ENCODE data around the gene CA10.

CA10 gene

DNA sequence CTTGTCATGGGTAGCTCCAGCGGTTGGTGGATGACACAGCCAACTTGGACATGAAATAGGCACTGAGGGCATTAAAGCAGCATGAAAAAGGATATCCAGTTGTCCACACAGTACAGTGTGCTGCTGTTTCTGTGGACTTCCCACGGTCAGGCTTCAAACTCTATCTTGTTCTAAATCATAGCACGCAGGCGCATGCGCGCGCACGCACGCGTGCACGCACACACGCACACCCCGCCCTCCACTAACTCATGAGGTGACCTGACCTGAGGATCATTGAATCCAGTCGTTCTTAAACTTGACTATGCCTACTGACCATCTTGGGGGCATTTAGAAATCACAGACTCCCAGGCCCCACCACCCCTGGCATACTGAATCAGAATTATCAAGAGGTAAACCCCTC lies 361.4 kb downstream of the CA10 start:
- TF ChIP-seq CTCF (IDR thresholded peaks at IDR 0.05; ENCODE audit: low read depth, low read length): no peak
- H3K4me3 ChIP-seq (ENCODE audit: low read depth, low read length): no peak overlapping the region

DNA sequence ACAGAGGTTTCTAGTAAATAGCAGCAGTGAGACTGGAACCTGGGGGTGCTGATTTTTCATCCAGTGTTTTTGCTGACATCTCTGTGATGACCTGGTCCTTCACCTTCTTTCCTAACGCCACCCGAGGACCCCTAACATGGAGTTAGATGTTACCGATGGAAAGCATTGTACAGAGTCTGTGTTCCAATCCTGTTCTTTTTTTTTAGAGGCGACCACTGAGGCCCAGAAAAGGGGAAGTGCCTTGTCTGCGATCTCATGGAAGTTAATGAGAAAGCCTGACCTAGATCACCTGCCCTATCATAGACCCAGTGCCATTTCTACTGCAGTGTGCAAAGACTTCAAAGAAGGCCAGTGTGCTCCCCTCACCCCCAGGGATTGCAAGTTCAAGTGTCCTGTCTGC lies 362.5 kb downstream of the CA10 start:
- no peak overlapping the region for H3K4me3 ChIP-seq (ENCODE audit: low read depth, low read length)
- no peak for TF ChIP-seq CTCF (IDR thresholded peaks at IDR 0.05; ENCODE audit: low read depth, low read length)

DNA sequence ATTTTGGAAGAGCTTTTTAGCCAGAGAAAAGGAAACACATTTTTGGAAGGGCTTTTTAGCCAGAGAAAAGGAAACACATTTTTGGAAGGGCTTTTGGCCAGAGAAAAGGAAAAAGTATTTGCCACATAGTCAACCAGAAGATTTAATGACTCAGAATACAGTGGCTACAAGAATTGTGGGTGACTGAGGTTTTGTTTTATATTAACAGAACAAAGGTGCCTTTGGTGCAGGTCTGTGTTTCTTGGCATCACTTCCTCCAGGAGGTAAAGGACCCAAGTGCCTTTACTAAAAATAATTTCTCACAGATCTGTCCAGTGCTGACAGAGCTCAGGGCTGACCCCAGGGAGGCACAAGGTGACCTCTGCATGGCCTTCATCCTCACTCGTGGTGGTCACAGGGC lies 363.1 kb downstream of the CA10 start:
- TF ChIP-seq CTCF (IDR thresholded peaks at IDR 0.05; ENCODE audit: low read depth, low read length): no peak
- H3K4me3 ChIP-seq (ENCODE audit: low read depth, low read length): no peak overlapping the region

GRCh38 chr17:51794466-51794865 lies 364.0 kb downstream of the CA10 start:
- no peak for TF ChIP-seq CTCF (IDR thresholded peaks at IDR 0.05; ENCODE audit: low read depth, low read length)
- no peak overlapping the region for H3K4me3 ChIP-seq (ENCODE audit: low read depth, low read length)

DNA sequence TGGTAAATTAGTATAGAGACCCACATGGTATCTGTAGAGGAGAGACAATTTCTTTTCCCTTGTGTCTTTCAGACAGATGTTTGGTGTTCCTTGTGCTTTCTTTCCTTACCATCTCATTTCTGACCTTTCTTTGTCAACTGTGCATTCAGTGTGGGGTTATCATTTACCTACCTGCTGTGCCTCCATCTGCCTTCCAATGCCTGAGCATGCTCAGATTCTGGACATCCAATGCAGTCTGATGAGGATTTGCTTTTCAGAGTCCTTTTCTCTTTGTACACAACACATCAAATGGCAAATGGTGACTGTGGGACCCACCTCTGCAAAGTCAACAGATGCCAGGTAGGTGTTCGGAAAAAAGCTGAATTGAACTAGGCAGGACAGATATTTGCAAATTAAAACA lies 364.8 kb downstream of the CA10 start:
- no peak for TF ChIP-seq CTCF (IDR thresholded peaks at IDR 0.05; ENCODE audit: low read depth, low read length)
- no peak overlapping the region for H3K4me3 ChIP-seq (ENCODE audit: low read depth, low read length)

GRCh38 chr17:51778842-51779241 lies 379.7 kb downstream of the CA10 start:
- H3K4me3 ChIP-seq (ENCODE audit: low read depth, low read length): no peak overlapping the region
- no peak for TF ChIP-seq CTCF (IDR thresholded peaks at IDR 0.05; ENCODE audit: low read depth, low read length)

DNA sequence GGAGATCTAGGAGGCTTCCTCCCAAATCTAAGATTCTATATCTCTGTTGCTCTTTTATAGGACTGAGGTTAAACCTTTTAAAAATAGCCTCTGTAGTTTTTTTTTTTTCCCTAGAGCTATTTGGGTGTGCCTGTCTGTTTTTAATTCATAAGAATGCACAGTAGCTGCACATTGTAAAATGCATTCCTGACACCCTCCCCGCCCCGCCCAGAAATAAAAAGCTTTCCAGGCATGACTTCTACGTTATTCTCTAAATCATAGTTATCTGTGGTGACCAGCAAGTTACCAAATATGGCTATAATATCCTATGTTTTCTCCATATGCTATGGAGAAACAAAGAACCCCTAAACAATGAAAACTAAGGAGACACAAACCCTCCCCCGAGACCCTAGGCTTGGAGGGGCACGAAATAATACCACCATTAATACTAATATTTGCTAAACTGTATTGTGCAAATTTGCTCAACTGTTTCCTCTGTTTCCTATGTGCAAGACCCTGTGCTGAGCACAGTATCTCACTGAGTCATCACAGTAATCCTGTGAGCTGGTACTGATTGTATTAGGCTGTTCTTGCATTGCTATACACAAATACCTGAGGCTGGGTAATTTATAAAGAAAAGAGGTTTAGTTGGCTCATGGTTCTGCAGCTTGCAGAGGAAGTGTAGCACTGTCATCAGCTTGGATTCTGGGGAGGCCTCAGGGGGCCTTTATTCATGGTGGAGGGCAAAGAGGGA lies 388.3 kb downstream of the CA10 start:
- no peak for TF ChIP-seq CTCF (IDR thresholded peaks at IDR 0.05; ENCODE audit: low read depth, low read length)

More for the DNA sequence above, 388.3 kb downstream of the CA10 start:
- H3K4me3 ChIP-seq (ENCODE audit: low read depth, low read length): no peak overlapping the region

All from WI38 (cell line).